Lower leg skin (tissue), 3 donors: ENCODE measurements around the gene PTPRN2.

Source experiments
- CTCF ChIP-seq, 3 donors: fragments of 450-650 bp; IDR thresholded peaks; one replicate each; pipeline ENCODE4 v1.5.1; 2016; ENCODE audit warnings: antibody characterized with exemption in 3 of 3, mild to moderate bottlenecking in 3 of 3, moderate library complexity in 2 of 3
- POLR2A ChIP-seq, 2 donors: fragments of 450-650 bp; IDR thresholded peaks; one replicate each; pipeline ENCODE4 v1.6.1; 2016 to 2017; ENCODE audit warnings: antibody characterized with exemption in 2 of 2, mild to moderate bottlenecking in 1 of 2, moderate library complexity in 1 of 2

- no peak for TF ChIP-seq POLR2A (IDR thresholded peaks at IDR 0.05)
- TF ChIP-seq CTCF (IDR thresholded peaks at IDR 0.05): no peak
These were observed 196.1 kb downstream of the PTPRN2 start for GRCh38 chr7:158391541-158391940.
